GDM1 (cell line): ENCODE data around the gene STKLD1.

Experiments
- DNase-seq: peaks from one replicate; lab custom pipeline; 2025; lab: John Stamatoyannopoulos, UW

Gene STKLD1

GRCh38 chr9:133417541-133418461 lies 41.6 kb downstream of the STKLD1 start, which contains the start of gene REXO4:
Gene REXO4 (minus strand): TSS chr9:133418010. CDS start chr9:133417844, 166 bp downstream.
- DNase-seq = peak; percentile 86

- DNase-seq = no peak
These were observed 42.8 kb downstream of the STKLD1 start for GRCh38 chr9:133419005-133419404.

- DNase-seq = no peak
These were observed 44.2 kb downstream of the STKLD1 start for GRCh38 chr9:133420392-133420827.

- no peak for DNase-seq
These were observed 45.7 kb downstream of the STKLD1 start, which contains the start of gene ADAMTS13 for GRCh38 chr9:133421615-133422542. Gene ADAMTS13 (plus strand): TSS chr9:133422367. CDS start chr9:133422444, 77 bp downstream.

GRCh38 chr9:133423216-133423615 lies 47.0 kb downstream of the STKLD1 start:
- DNase-seq = no peak

- no peak for DNase-seq
These were observed 48.0 kb downstream of the STKLD1 start for GRCh38 chr9:133424187-133424586.

- no peak for DNase-seq
These were observed 49.0 kb downstream of the STKLD1 start for GRCh38 chr9:133425049-133425632.

GRCh38 chr9:133426011-133426410 lies 49.8 kb downstream of the STKLD1 start:
- no peak for DNase-seq

GRCh38 chr9:133427658-133428348 lies 51.6 kb downstream of the STKLD1 start:
- DNase-seq = no peak

- DNase-seq = no peak
These were observed 52.5 kb downstream of the STKLD1 start for GRCh38 chr9:133428617-133429101.

GRCh38 chr9:133429214-133429613 lies 53.0 kb downstream of the STKLD1 start:
- DNase-seq = no peak

- DNase-seq = no peak
These were observed 53.5 kb downstream of the STKLD1 start for GRCh38 chr9:133429641-133430161.

- peak; percentile 27 for DNase-seq
These were observed 54.1 kb downstream of the STKLD1 start for GRCh38 chr9:133430244-133430643.

GRCh38 chr9:133433351-133433843 lies 57.2 kb downstream of the STKLD1 start:
- DNase-seq = no peak

- DNase-seq = no peak
These were observed 60.5 kb downstream of the STKLD1 start for GRCh38 chr9:133436681-133437080.

- no peak for DNase-seq
These were observed 61.8 kb downstream of the STKLD1 start for GRCh38 chr9:133437753-133438531.

- DNase-seq = no peak
These were observed 63.2 kb downstream of the STKLD1 start for GRCh38 chr9:133439337-133439736.

GRCh38 chr9:133440874-133441273 lies 64.7 kb downstream of the STKLD1 start:
- no peak for DNase-seq

- no peak for DNase-seq
These were observed 65.4 kb downstream of the STKLD1 start for GRCh38 chr9:133441571-133441970.

- no peak for DNase-seq
These were observed 67.1 kb downstream of the STKLD1 start for GRCh38 chr9:133443248-133443647.
